HepG2 (cell line): ENCODE data around the gene GATD1. TPM values are rescaled to one million over a fixed set of nuclear protein-coding genes. Genes with fewer than 3 reads are reported as not detected.

Source experiments
- ARID3A ChIP-seq: IDR thresholded peaks from 2 replicates; pipeline ENCODE4 v1.6.1; 2012; ENCODE audit warnings: low read depth, low read length, improper control_type of control experiment
- HMG20A ChIP-seq: IDR thresholded peaks from 2 replicates; pipeline ENCODE4 v1.6.1; 2016; ENCODE audit warnings: borderline replicate concordance
- HMG20B ChIP-seq: conservative IDR thresholded peaks from 2 replicates; pipeline ENCODE4 v1.6.1; 2016; ENCODE audit warnings: missing genetic modification reagents, missing compliant biosample characterization
- HNF4A ChIP-seq: sonication (generic); formaldehyde crosslinking; IDR thresholded peaks from 2 replicates; pipeline ENCODE4 v1.4.0; 2020; ENCODE audit warnings: missing genetic modification reagents
- HOMEZ ChIP-seq: IDR thresholded peaks from 2 replicates; pipeline ENCODE4 v1.6.1; 2016; ENCODE audit warnings: low read depth
- JUNB ChIP-seq: sonication (generic); formaldehyde crosslinking; IDR thresholded peaks from 2 replicates; pipeline ENCODE4 v1.8.0; 2022; ENCODE audit warnings: missing genetic modification reagents, mild to moderate bottlenecking, borderline replicate concordance
- MLX ChIP-seq: IDR thresholded peaks from 2 replicates; pipeline ENCODE4 v1.6.1; 2016
- TCF7L2 ChIP-seq: IDR thresholded peaks from 2 replicates; pipeline ENCODE4 v1.6.1; 2011; ENCODE audit warnings: mild to moderate bottlenecking, low read depth, low read length, moderate library complexity
- ZHX2 ChIP-seq, 2 experiments: sonication (generic) in 1 of 2; formaldehyde crosslinking in 1 of 2; IDR thresholded peaks; 2 replicates each; pipeline versions ENCODE4 v1.6.1 to v1.9.0; 2014 to 2022; ENCODE audit warnings: antibody characterized with exemption in 1 of 2, borderline replicate concordance in 1 of 2, inconsistent platforms in 1 of 2, low read depth in 1 of 2, missing genetic modification reagents in 1 of 2
- ZNF207 ChIP-seq: fragments of 450-650 bp; IDR thresholded peaks from 2 replicates; pipeline ENCODE4 v1.6.1; 2016; ENCODE audit warnings: antibody characterized with exemption, borderline replicate concordance
- ZNF317 ChIP-seq: sonication (generic); formaldehyde crosslinking; IDR thresholded peaks from 2 replicates; pipeline ENCODE4 v1.5.0; 2020; ENCODE audit warnings: mild to moderate bottlenecking, missing genetic modification reagents
- ZNF496 ChIP-seq: sonication (generic); formaldehyde crosslinking; IDR thresholded peaks from 2 replicates; pipeline ENCODE4 v1.8.1; 2023; ENCODE audit warnings: mild to moderate bottlenecking, moderate library complexity, missing genetic modification reagents; ENCODE audit not compliant: insufficient replicate concordance
- ZNF678 ChIP-seq: sonication (generic); formaldehyde crosslinking; IDR thresholded peaks from 2 replicates; pipeline ENCODE4 v1.4.0; 2020; ENCODE audit warnings: mild to moderate bottlenecking, missing genetic modification reagents
- ZNF7 ChIP-seq: IDR thresholded peaks from 2 replicates; pipeline ENCODE4 v1.6.1; 2016; ENCODE audit warnings: missing biosample characterization, missing genetic modification reagents
- polyA plus RNA-seq, 8 experiments: library from polyadenylated mRNA; depleted of rRNA in 3 of 8; stranded (reverse) in 7 of 8; unstranded in 1 of 8; fragments of >200 nt; fragmentation: Illumina TruSeq in 4 of 8; extraction: Trizol in 4 of 8; gene quantifications; 2 replicates each; pipeline versions ENCODE4 v1.2.1 to v1.2.3, GENCODE V29; 2011 to 2016; ENCODE audit warnings: low read depth in 4 of 8, missing spikeins in 1 of 8, mixed read lengths in 1 of 8; ENCODE audit not compliant: insufficient read depth in 1 of 8
- total RNA-seq, 5 experiments: library from RNA; depleted of rRNA; stranded (reverse); fragments of >200 nt; fragmentation: Illumina TruSeq; extraction: Trizol; gene quantifications; 2 replicates each; pipeline ENCODE4 v1.2.3, GENCODE V29; 2016; ENCODE audit warnings: low read depth in 1 of 5
- TF ChIP-seq, protein P1 (sequence below): sonication (generic); formaldehyde crosslinking; IDR thresholded peaks from 2 replicates; pipeline ENCODE4 v1.8.1; 2022; ENCODE audit warnings: low read depth, mild to moderate bottlenecking, missing genetic modification reagents
- TF ChIP-seq, protein P2 (sequence below): sonication (generic); formaldehyde crosslinking; IDR thresholded peaks from 2 replicates; pipeline ENCODE4 v1.8.1; 2023; ENCODE audit warnings: missing genetic modification reagents, mild to moderate bottlenecking, borderline replicate concordance

GATD1 gene
- total and polyA plus RNA-seq, 2 of the 13 experiments (the other 11 are each of a cell fraction or from before 2014, with no cell fraction given): 31.3 to 60.5 TPM

DNA sequence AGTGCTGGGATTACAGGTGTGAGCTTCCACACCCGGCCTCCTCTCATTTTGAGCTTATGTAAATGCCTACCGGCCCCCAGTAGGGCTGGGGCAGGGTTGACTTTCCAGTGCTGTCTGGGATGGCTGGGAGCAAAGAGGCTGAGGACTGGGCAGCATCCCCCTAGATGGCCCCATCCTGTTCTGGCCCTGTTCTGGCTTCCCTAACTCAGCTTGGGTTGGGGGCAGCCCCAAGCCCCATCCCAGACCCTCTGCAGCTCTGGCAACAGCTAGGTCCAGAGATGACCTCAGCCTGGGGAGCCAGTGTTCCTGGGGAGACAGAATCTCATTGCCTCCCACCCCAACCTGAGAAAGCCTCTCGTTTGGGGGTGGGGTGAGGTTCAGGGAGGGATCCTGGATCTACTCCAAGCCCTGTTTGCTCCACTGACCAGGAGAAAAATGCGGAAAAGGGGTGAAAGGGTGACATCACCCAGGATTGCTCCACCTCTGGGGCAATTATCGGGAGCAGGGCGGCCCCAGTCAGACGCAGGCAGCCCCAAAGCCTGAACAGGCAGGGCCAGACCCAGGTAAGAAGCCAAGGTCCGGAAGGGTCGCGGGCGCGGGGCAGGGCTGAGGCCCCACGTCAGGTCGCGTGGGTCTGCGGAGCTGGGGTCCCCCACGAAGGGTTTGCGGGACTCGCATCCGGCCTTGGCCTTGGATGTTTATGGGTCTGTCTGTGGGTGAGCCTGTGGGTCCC lies 41.3 kb upstream of the GATD1 start, which contains the start of gene PNPLA2 (continued):
- no peak for TF ChIP-seq HOMEZ (CRISPR knock-in tag)
- no peak for TF ChIP-seq ARID3A
- peak; percentile 33; the same call in 1 of the 2 replicates for TF ChIP-seq HNF4A
- no peak for TF ChIP-seq ZNF7 (CRISPR knock-in tag)
- no peak for TF ChIP-seq ZNF678
- TF ChIP-seq ZNF317: no peak; the same call in 1 of the 2 replicates
- TF ChIP-seq, protein P1, sequence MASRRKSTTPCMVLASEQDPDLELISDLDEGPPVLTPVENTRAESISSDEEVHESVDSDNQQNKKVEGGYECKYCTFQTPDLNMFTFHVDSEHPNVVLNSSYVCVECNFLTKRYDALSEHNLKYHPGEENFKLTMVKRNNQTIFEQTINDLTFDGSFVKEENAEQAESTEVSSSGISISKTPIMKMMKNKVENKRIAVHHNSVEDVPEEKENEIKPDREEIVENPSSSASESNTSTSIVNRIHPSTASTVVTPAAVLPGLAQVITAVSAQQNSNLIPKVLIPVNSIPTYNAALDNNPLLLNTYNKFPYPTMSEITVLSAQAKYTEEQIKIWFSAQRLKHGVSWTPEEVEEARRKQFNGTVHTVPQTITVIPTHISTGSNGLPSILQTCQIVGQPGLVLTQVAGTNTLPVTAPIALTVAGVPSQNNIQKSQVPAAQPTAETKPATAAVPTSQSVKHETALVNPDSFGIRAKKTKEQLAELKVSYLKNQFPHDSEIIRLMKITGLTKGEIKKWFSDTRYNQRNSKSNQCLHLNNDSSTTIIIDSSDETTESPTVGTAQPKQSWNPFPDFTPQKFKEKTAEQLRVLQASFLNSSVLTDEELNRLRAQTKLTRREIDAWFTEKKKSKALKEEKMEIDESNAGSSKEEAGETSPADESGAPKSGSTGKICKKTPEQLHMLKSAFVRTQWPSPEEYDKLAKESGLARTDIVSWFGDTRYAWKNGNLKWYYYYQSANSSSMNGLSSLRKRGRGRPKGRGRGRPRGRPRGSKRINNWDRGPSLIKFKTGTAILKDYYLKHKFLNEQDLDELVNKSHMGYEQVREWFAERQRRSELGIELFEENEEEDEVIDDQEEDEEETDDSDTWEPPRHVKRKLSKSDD (CRISPR knock-in tag): no peak
- TF ChIP-seq JUNB (CRISPR knock-in tag): no peak
- no peak for TF ChIP-seq TCF7L2
- TF ChIP-seq ZHX2 (IDR thresholded peaks at IDR 0.05; ENCODE audit: low read depth): no peak
- TF ChIP-seq ZHX2 (CRISPR knock-in tag; IDR thresholded peaks at IDR 0.05; ENCODE audit: borderline replicate concordance): no peak
- no peak for TF ChIP-seq HMG20B (CRISPR knock-in tag)
- TF ChIP-seq MLX (CRISPR knock-in tag): no peak
- TF ChIP-seq, protein P2, sequence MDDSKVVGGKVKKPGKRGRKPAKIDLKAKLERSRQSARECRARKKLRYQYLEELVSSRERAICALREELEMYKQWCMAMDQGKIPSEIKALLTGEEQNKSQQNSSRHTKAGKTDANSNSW (CRISPR knock-in tag): no peak
- no peak for TF ChIP-seq HMG20A (CRISPR knock-in tag)
- TF ChIP-seq ZNF496: no peak
- no peak for TF ChIP-seq ZNF207
